Heart left ventricle (tissue), 16 donors: ENCODE data around the gene KCTD21. TPM values are rescaled to one million over a fixed set of nuclear protein-coding genes. Genes with fewer than 3 reads are reported as not detected.

Experiments
- ATAC-seq, 4 donors: fragments of 200-7000 bp; cut with Tn5 transposase; one replicate each; pipeline ENCODE4 v1.9.1; 2020 to 2022; ENCODE audit warnings: moderate library complexity in 4 of 4, mild to moderate bottlenecking in 3 of 4, moderate number of reproducible peaks in 1 of 4
- DNase-seq, 5 donors: peaks; one replicate each; pipeline ENCODE4 v3.0.0-alpha.2; 2020
- H3K27ac ChIP-seq, 12 donors: fragments of 200-600 bp; sonication (generic) in 4 of 12; one replicate each; pipeline versions ENCODE4 v1.5.0 to v1.8.0; 2016 to 2022; ENCODE audit warnings: mild to moderate bottlenecking in 2 of 12
- H3K27me3 ChIP-seq, 9 donors: fragments of 200-600 bp; sonication (generic) in 2 of 9; one replicate each; pipeline versions ENCODE4 v1.5.1 to v1.8.0; 2016 to 2022; ENCODE audit warnings: mild to moderate bottlenecking in 3 of 9
- H3K36me3 ChIP-seq, 9 donors: fragments of 200-600 bp; sonication (generic) in 2 of 9; one replicate each; pipeline versions ENCODE4 v1.5.0 to v1.8.0; 2018 to 2022; ENCODE audit warnings: mild to moderate bottlenecking in 2 of 9
- H3K4me1 ChIP-seq, 12 donors: fragments of 200-600 bp; sonication (generic) in 4 of 12; one replicate each; pipeline versions ENCODE4 v1.5.0 to v1.8.0; 2016 to 2022; ENCODE audit warnings: mild to moderate bottlenecking in 3 of 12
- H3K4me3 ChIP-seq, 12 donors: fragments of 200-600 bp; sonication (generic) in 4 of 12; one replicate each; pipeline versions ENCODE4 v1.5.0 to v1.8.0; 2017 to 2022; ENCODE audit warnings: mild to moderate bottlenecking in 9 of 12, moderate library complexity in 4 of 12
- H3K9me3 ChIP-seq, 12 donors: fragments of 200-600 bp; sonication (generic) in 4 of 12; one replicate each; pipeline versions ENCODE4 v1.5.0 to v1.8.0; 2016 to 2022; ENCODE audit warnings: mild to moderate bottlenecking in 1 of 12
- POLR2A ChIP-seq, 2 donors: fragments of 450-650 bp; IDR thresholded peaks; one replicate each; pipeline ENCODE4 v1.6.1; 2017; ENCODE audit warnings: antibody characterized with exemption in 2 of 2, mild to moderate bottlenecking in 2 of 2, moderate library complexity in 2 of 2
- WGBS, 4 donors: extraction: QIAGEN DNeasy Blood & Tissue Kit in 2 of 4; methylation state at CpG; one replicate each; pipeline versions ENCODE4 v1.1.5 to v1.1.7; 2013 to 2018; 5-methylcytosine and 5-hydroxymethylcytosine counted together
- intact Hi-C, 10 donors: fragments of 100-400 bp; cut with DNase I; formaldehyde crosslinking; loops; one replicate each; pipeline versions ENCODE4 v1.11.1 to v1.14.2; 2022
- polyA plus RNA-seq, 2 donors: library from polyadenylated mRNA; stranded (reverse); fragments of 200-250 nt; gene quantifications; one replicate each; pipeline ENCODE4 v1.2.3, GENCODE V29; 2013
- total RNA-seq, 9 donors: library from RNA; depleted of rRNA in 2 of 9; stranded (reverse); fragments of >200 nt in 2 of 9; fragmentation: NEBNext Ultra II Directional in 3 of 9; extraction: Animal tissue kit (Norgen Biotek cat#: 25700) in 3 of 9; gene quantifications; one replicate each; pipeline versions ENCODE4 v1.1.0 to v1.2.4, GENCODE V29; 2016 to 2023
- TF ChIP-seq, protein P1 (sequence below), 12 donors: fragments of 200-600 bp; sonication (generic) in 4 of 12; IDR thresholded peaks; one replicate each; pipeline versions ENCODE4 v1.5.0 to v1.8.0; 2018 to 2022; ENCODE audit warnings: antibody characterized with exemption in 12 of 12, mild to moderate bottlenecking in 5 of 12
- donor health status: ischemic (EF 13 %, LVEDD 7.1; RV severe dilation, severe dysfunction).
- donor health status: healthy with polysubstance abuse.
- donor health status: DM: no; HTN: yes; CAD: no.
- donor health status: DM: no; HTN: no; CAD: no.
- donor health status: ischemic (EF 25% LVEDD 6.9; RV normal size, moderate dysfunction).
- donor health status: ischemic (EF 25% LVEDD 5.7; RV mildly dilated, moderate dysfunction).
- donor health status: healthy.
- donor health status: DM: yes; HTN: yes; CAD: no.
- donor health status: ischemic (EF 35%, LVEDD 5.7; RV mildly dilated, moderate dysfunction).
- donor health status: nonischemic (EF 11% LVEDD 7.7; RV severe dilation, severe dysfunction).
- donor health status: DM: yes; HTN: yes; CAD: no.
- donor health status: PGD.
- donor health status: ischemic (EF 29% LVEDD 5.4; RV normal size, mild dysfunction).
- donor health status: nonischemic (EF 23%, LVEDD 6.1; RV moderate dilation, normal function).

KCTD21 gene
- total and polyA plus RNA-seq, 11 donors: 3.4 to 10.9 (median 7.2) TPM

DNA sequence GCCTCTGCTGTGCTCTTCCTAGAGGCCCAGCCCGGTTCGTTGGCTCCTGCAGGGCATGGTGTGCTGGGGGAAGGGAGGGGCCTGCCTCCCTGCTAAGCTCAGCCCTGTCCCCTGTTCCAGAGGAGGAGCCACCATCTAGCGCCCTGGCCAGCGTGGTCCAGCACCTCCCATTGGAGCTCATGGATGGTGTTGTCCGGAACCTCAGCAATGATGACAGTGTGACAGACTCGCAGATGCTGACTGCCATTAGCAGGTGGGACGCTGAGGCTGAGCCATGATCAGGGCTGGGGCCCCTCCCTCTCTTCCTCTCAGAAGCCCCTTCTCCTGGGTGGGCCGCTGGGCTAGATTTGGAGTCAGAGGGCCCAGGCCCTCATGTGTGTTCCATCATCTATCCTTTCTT, 9.4 kb upstream of the KCTD21 start:
- Histone ChIP-seq H3K4me3 (no peak overlapping the region), H3K36me3 (peaks cover 0 to 42% (median 23%) of the 10 kb centered on the region in 9 donors), H3K4me1 (peaks cover 0 to 14% (median 5%) of the 10 kb centered on the region in 12 donors), H3K27me3 (no peaks in the 10 kb centered on the region), H3K27ac (no peak overlapping the region), H3K9me3 (no peaks in the 10 kb centered on the region)
- ATAC-seq (no peak), DNase-seq (no peak)
- 77 to 93% (median 85%) methylated on average over 6 to 8 of the region's 8 CpGs for WGBS, 4 donors
- intact Hi-C loops: loop anchor here in 1 of 10 donors (5.0 kb wide), 1 partner anchor 41 kb away; no protein-coding TSS in a partner anchor
- no peak for TF ChIP-seq POLR2A (IDR thresholded peaks at IDR 0.05)
- TF ChIP-seq, protein P1, sequence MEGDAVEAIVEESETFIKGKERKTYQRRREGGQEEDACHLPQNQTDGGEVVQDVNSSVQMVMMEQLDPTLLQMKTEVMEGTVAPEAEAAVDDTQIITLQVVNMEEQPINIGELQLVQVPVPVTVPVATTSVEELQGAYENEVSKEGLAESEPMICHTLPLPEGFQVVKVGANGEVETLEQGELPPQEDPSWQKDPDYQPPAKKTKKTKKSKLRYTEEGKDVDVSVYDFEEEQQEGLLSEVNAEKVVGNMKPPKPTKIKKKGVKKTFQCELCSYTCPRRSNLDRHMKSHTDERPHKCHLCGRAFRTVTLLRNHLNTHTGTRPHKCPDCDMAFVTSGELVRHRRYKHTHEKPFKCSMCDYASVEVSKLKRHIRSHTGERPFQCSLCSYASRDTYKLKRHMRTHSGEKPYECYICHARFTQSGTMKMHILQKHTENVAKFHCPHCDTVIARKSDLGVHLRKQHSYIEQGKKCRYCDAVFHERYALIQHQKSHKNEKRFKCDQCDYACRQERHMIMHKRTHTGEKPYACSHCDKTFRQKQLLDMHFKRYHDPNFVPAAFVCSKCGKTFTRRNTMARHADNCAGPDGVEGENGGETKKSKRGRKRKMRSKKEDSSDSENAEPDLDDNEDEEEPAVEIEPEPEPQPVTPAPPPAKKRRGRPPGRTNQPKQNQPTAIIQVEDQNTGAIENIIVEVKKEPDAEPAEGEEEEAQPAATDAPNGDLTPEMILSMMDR (IDR thresholded peaks at IDR 0.05): no peak

DNA sequence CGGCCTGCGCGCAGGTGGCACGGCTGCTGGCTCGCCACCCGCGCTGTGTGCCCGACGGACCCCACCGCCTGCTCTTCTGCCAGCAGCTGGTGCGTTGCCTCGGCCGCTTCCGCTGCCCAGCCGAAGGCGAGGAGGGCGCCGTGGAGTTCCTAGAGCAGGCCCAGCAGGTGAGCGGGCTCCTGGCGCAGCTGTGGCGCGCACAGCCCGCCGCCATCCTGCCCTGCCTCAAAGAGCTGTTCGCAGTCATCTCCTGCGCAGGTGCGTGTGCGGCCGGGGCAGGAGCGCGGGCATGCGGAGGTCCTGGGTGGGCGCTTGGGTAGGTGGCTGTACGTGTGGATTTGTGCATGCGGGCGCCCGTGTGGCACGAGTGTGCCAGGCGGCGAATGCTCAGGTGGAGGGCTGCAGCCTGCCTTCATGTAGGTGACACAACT, 8.2 kb upstream of the KCTD21 start:
- no peak overlapping the region for H3K4me3 ChIP-seq
- no peaks in the 10 kb centered on the region for H3K27me3 ChIP-seq
- H3K9me3 ChIP-seq: no peaks in the 10 kb centered on the region
- no peak overlapping the region for H3K27ac ChIP-seq
- ATAC-seq (no peak), DNase-seq (no peak)
- peaks cover 0 to 19% (median 12%) of the 10 kb centered on the region in 12 donors for H3K4me1 ChIP-seq
- no peak for TF ChIP-seq POLR2A (IDR thresholded peaks at IDR 0.05)
- TF ChIP-seq, protein P1 (IDR thresholded peaks at IDR 0.05): no peak
- intact Hi-C loops: loop anchor here in 1 of 10 donors (5.0 kb wide), 1 partner anchor 39 kb away; no protein-coding TSS in a partner anchor
- WGBS, 4 donors: 88 to 93% (median 90%) methylated on average over 26 to 40 of the region's 40 CpGs
- H3K36me3 ChIP-seq: peaks cover 0 to 36% (median 23%) of the 10 kb centered on the region in 9 donors

DNA sequence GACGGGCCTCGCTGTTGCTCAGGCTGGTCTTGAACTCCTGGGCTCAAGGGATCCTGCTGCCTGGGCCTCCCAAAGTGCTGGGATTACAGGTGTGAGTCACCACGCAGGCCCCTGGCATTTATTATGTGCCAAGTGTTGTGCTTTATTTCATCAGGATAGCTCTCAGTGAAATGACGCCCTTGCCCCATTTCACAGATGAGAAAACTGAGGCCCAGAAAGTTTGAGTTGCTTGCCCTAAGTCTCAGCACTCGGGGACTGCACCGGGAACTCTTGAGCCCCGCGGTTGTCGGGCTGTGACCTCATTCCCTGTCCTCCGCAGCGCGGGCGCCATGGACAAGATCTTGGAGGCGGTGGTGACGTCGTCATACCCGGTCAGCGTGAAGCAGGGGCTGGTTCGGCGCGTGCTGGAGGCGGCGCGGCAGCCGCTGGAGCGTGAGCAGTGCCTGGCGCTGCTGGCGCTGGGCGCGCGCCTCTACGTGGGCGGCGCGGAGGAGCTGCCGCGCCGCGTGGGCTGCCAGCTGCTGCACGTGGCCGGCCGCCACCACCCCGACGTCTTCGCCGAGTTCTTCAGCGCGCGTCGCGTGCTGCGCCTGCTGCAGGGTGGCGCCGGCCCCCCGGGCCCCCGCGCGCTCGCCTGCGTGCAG, 7.6 kb upstream of the KCTD21 start:
- intact Hi-C loops: loop anchor here in 1 of 10 donors (5.0 kb wide), 1 partner anchor 39 kb away; no protein-coding TSS in a partner anchor
- ATAC-seq (peak in 1 of 4 donors; percentile 18), DNase-seq (peak in 1 of 5 donors; percentile 40)
- Histone ChIP-seq H3K4me1 (peaks cover 0 to 22% (median 12%) of the 10 kb centered on the region in 12 donors), H3K27ac (no peak overlapping the region), H3K36me3 (peaks cover 0 to 30% (median 22%) of the 10 kb centered on the region in 9 donors), H3K9me3 (no peaks in the 10 kb centered on the region), H3K27me3 (no peaks in the 10 kb centered on the region), H3K4me3 (no peak overlapping the region)
- 69 to 79% (median 75%) methylated on average over 16 to 60 of the region's 60 CpGs for WGBS, 4 donors
- no peak for TF ChIP-seq POLR2A (IDR thresholded peaks at IDR 0.05)

GRCh38 chr11:78194490-78194889, 6.1 kb upstream of the KCTD21 start:
- TF ChIP-seq, protein P1 (IDR thresholded peaks at IDR 0.05): no peak
- TF ChIP-seq POLR2A (IDR thresholded peaks at IDR 0.05): no peak
- H3K36me3 ChIP-seq: peaks cover 0 to 26% (median 9%) of the 10 kb centered on the region in 9 donors
- WGBS, 4 donors: 94 to 100% (median 97%) methylated on average over 3 of the region's 3 CpGs
- no peak for ATAC-seq
- H3K4me1 ChIP-seq: peaks cover 0 to 34% (median 18%) of the 10 kb centered on the region in 12 donors
- no peaks in the 10 kb centered on the region for H3K9me3 ChIP-seq
- H3K4me3 ChIP-seq: no peak overlapping the region
- no peak overlapping the region for H3K27ac ChIP-seq
- DNase-seq: peak in 1 of 5 donors; percentile 9
- intact Hi-C loops: no loop called here
- H3K27me3 ChIP-seq: no peaks in the 10 kb centered on the region
